Liver (tissue), 9 donors: ENCODE measurements around the gene USP46. TPM values are rescaled to one million over a fixed set of nuclear protein-coding genes. Genes with fewer than 3 reads are reported as not detected.

Experiments
- DNase-seq: peaks from one replicate; pipeline ENCODE4 v3.0.0-alpha.2; 2017; ENCODE audit warnings: low spot score
- H3K27ac ChIP-seq, 2 donors: one replicate each; pipeline ENCODE4 v1.7.0; 2013; ENCODE audit warnings: inconsistent platforms in 2 of 2, low read length in 2 of 2, control low read depth in 1 of 2, low read depth in 1 of 2, mild to moderate bottlenecking in 1 of 2
- H3K27me3 ChIP-seq, 4 donors: one replicate each; pipeline versions ENCODE4 v1.6.1 to v1.7.0; 2013; ENCODE audit warnings: low read length in 3 of 4, inconsistent platforms in 1 of 4, mild to moderate bottlenecking in 1 of 4, moderate library complexity in 1 of 4; ENCODE audit not compliant: control insufficient read depth in 4 of 4, insufficient read depth in 4 of 4
- H3K36me3 ChIP-seq, 4 donors: one replicate each; pipeline versions ENCODE4 v1.6.1 to v1.7.0; 2013; ENCODE audit warnings: low read length in 3 of 4, mild to moderate bottlenecking in 3 of 4, low read depth in 1 of 4, moderate library complexity in 1 of 4; ENCODE audit not compliant: control insufficient read depth in 4 of 4, insufficient read depth in 3 of 4
- H3K4me1 ChIP-seq, 4 donors: one replicate each; pipeline versions ENCODE4 v1.6.1 to v1.7.0; 2013; ENCODE audit warnings: low read length in 3 of 4, mild to moderate bottlenecking in 3 of 4, moderate library complexity in 1 of 4; ENCODE audit not compliant: control insufficient read depth in 4 of 4, insufficient read depth in 4 of 4
- H3K4me3 ChIP-seq, 3 donors: one replicate each; pipeline versions ENCODE4 v1.6.1 to v1.7.0; 2013; ENCODE audit warnings: low read length in 3 of 3, control low read depth in 1 of 3, low read depth in 1 of 3, mild to moderate bottlenecking in 1 of 3
- H3K9ac ChIP-seq, 2 donors: one replicate each; pipeline ENCODE4 v1.7.0; 2013; ENCODE audit warnings: low read length in 2 of 2, mild to moderate bottlenecking in 2 of 2, moderate library complexity in 2 of 2, control low read depth in 1 of 2, low read depth in 1 of 2
- H3K9me3 ChIP-seq, 4 donors: one replicate each; pipeline versions ENCODE4 v1.6.1 to v1.7.0; 2013; ENCODE audit warnings: low read length in 3 of 4; ENCODE audit not compliant: control insufficient read depth in 4 of 4
- ATF3 ChIP-seq: IDR thresholded peaks from 2 replicates; pipeline ENCODE4 v1.6.1; 2016; ENCODE audit warnings: antibody characterized with exemption
- CTCF ChIP-seq: fragments of 150-350 bp; IDR thresholded peaks from 2 replicates; pipeline ENCODE4 v1.5.1; 2017; ENCODE audit warnings: improper control_type of control experiment, low read depth, low read length; ENCODE audit not compliant: missing input control
- EGR1 ChIP-seq, 2 donors: IDR thresholded peaks; 2 replicates each; pipeline ENCODE4 v1.6.1; 2016 to 2018; ENCODE audit warnings: antibody characterized with exemption in 2 of 2, low read depth in 2 of 2
- FOXA1 ChIP-seq: IDR thresholded peaks from 2 replicates; pipeline ENCODE4 v1.6.1; 2016; ENCODE audit warnings: antibody characterized with exemption
- FOXA2 ChIP-seq: IDR thresholded peaks from 2 replicates; pipeline ENCODE4 v1.6.1; 2016; ENCODE audit warnings: antibody characterized with exemption
- GABPA ChIP-seq, 2 donors: IDR thresholded peaks in 1 of 2; conservative IDR thresholded peaks in 1 of 2; 2 replicates each; pipeline ENCODE4 v1.6.1; 2016; ENCODE audit warnings: antibody characterized with exemption in 2 of 2, mild to moderate bottlenecking in 1 of 2, moderate library complexity in 1 of 2
- HNF4A ChIP-seq, 2 donors: conservative IDR thresholded peaks; 2 replicates each; pipeline ENCODE4 v1.6.1; 2016; ENCODE audit warnings: antibody characterized with exemption in 2 of 2, mild to moderate bottlenecking in 2 of 2
- HNF4G ChIP-seq: IDR thresholded peaks from 2 replicates; pipeline ENCODE4 v1.6.1; 2016; ENCODE audit warnings: antibody characterized with exemption
- JUND ChIP-seq, 2 donors: IDR thresholded peaks; 2 replicates each; pipeline ENCODE4 v1.6.1; 2016; ENCODE audit warnings: antibody characterized with exemption in 2 of 2
- NR2F2 ChIP-seq: IDR thresholded peaks from 2 replicates; pipeline ENCODE4 v1.6.1; 2016; ENCODE audit warnings: antibody characterized with exemption
- RAD21 ChIP-seq, 2 donors: IDR thresholded peaks; 2 replicates each; pipeline ENCODE4 v1.6.1; 2016; ENCODE audit warnings: antibody characterized with exemption in 2 of 2, mild to moderate bottlenecking in 2 of 2
- RXRA ChIP-seq, 2 donors: IDR thresholded peaks; 2 replicates each; pipeline ENCODE4 v1.6.1; 2017 to 2018; ENCODE audit warnings: antibody characterized with exemption in 2 of 2, mild to moderate bottlenecking in 1 of 2
- SP1 ChIP-seq: IDR thresholded peaks from 2 replicates; pipeline ENCODE4 v1.6.1; 2018; ENCODE audit warnings: antibody characterized with exemption, mild to moderate bottlenecking
- TAF1 ChIP-seq: conservative IDR thresholded peaks from 2 replicates; pipeline ENCODE4 v1.6.1; 2016; ENCODE audit warnings: antibody characterized with exemption, mild to moderate bottlenecking
- YY1 ChIP-seq: IDR thresholded peaks from 2 replicates; pipeline ENCODE4 v1.6.1; 2016; ENCODE audit warnings: antibody characterized with exemption, mild to moderate bottlenecking
- ZBTB33 ChIP-seq: IDR thresholded peaks from 2 replicates; pipeline ENCODE4 v1.6.1; 2016; ENCODE audit warnings: antibody characterized with exemption
- WGBS: extraction: QIAGEN DNeasy Blood & Tissue Kit; methylation state at CpG from one replicate; pipeline ENCODE4 v1.1.7; 2013; 5-methylcytosine and 5-hydroxymethylcytosine counted together
- polyA plus RNA-seq, 2 donors: library from polyadenylated mRNA; stranded (reverse) in 1 of 2; unstranded in 1 of 2; fragments of 200-250 nt in 1 of 2; fragments of >200 nt in 1 of 2; fragmentation: Nextera tagmentation in 1 of 2; extraction: Ambion mirVana in 1 of 2; gene quantifications; one replicate each; pipeline versions ENCODE4 v1.2.1 to v1.2.3, GENCODE V29; 2013 to 2015
- total RNA-seq, 2 donors: library from RNA; depleted of rRNA; stranded (reverse); fragments of >200 nt; gene quantifications; one replicate each; pipeline ENCODE4 v1.2.3, GENCODE V29; 2014
- TF ChIP-seq, protein P1 (sequence below): IDR thresholded peaks from 2 replicates; pipeline ENCODE4 v1.6.1; 2016; ENCODE audit warnings: antibody characterized with exemption, mild to moderate bottlenecking
- TF ChIP-seq, protein P2 (sequence below): IDR thresholded peaks from 2 replicates; pipeline ENCODE4 v1.6.1; 2016; ENCODE audit warnings: antibody characterized with exemption
- donor health status: healthy.
- donor health status: healthy.
- donor health status: healthy.
- donor health status: healthy.
- donor health status: healthy.

USP46 gene
- total and polyA plus RNA-seq, 4 donors = 2.3 to 5.5 (median 3.9) TPM

- Histone ChIP-seq H3K9me3 (no peaks in the 10 kb centered on the region), H3K4me1 (peaks cover 0 to 2% (median 0%) of the 10 kb centered on the region in 4 donors), H3K36me3 (no peaks in the 10 kb centered on the region), H3K27me3 (no peaks in the 10 kb centered on the region), H3K9ac (no peak overlapping the region), H3K27ac (no peak overlapping the region), H3K4me3 (no peak overlapping the region)
- DNase-seq = no peak
- no peak for TF ChIP-seq HNF4A (conservative IDR thresholded peaks at IDR 0.05)
- TF ChIP-seq GABPA (IDR thresholded peaks at IDR 0.05 in 1 of 2, conservative IDR thresholded peaks at IDR 0.05 in 1 of 2) = no peak
- TF ChIP-seq TAF1 = no peak
- TF ChIP-seq EGR1 (IDR thresholded peaks at IDR 0.05; ENCODE audit: low read depth in 2 of 2) = no peak
- TF ChIP-seq, protein P1, sequence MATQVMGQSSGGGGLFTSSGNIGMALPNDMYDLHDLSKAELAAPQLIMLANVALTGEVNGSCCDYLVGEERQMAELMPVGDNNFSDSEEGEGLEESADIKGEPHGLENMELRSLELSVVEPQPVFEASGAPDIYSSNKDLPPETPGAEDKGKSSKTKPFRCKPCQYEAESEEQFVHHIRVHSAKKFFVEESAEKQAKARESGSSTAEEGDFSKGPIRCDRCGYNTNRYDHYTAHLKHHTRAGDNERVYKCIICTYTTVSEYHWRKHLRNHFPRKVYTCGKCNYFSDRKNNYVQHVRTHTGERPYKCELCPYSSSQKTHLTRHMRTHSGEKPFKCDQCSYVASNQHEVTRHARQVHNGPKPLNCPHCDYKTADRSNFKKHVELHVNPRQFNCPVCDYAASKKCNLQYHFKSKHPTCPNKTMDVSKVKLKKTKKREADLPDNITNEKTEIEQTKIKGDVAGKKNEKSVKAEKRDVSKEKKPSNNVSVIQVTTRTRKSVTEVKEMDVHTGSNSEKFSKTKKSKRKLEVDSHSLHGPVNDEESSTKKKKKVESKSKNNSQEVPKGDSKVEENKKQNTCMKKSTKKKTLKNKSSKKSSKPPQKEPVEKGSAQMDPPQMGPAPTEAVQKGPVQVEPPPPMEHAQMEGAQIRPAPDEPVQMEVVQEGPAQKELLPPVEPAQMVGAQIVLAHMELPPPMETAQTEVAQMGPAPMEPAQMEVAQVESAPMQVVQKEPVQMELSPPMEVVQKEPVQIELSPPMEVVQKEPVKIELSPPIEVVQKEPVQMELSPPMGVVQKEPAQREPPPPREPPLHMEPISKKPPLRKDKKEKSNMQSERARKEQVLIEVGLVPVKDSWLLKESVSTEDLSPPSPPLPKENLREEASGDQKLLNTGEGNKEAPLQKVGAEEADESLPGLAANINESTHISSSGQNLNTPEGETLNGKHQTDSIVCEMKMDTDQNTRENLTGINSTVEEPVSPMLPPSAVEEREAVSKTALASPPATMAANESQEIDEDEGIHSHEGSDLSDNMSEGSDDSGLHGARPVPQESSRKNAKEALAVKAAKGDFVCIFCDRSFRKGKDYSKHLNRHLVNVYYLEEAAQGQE = no peak
- TF ChIP-seq RXRA (IDR thresholded peaks at IDR 0.05) = no peak
- no peak for TF ChIP-seq FOXA2
- no peak for TF ChIP-seq ZBTB33
- no peak for TF ChIP-seq NR2F2
- no peak for TF ChIP-seq ATF3
- no peak for TF ChIP-seq FOXA1
- TF ChIP-seq RAD21 (IDR thresholded peaks at IDR 0.05) = no peak
- TF ChIP-seq, protein P2, sequence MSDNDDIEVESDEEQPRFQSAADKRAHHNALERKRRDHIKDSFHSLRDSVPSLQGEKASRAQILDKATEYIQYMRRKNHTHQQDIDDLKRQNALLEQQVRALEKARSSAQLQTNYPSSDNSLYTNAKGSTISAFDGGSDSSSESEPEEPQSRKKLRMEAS = no peak
- TF ChIP-seq CTCF = no peak
- TF ChIP-seq HNF4G = no peak
- no peak for TF ChIP-seq SP1
- TF ChIP-seq JUND (IDR thresholded peaks at IDR 0.05) = no peak
- no peak for TF ChIP-seq YY1
- WGBS = 83% methylated on average over 8 of the region's 8 CpGs
Measured at GRCh38 chr4:52548818-52549570, 110.1 kb downstream of the USP46 start.
